Spleen (tissue), 11 donors: ENCODE measurements around the gene NRARP. TPM values are rescaled to one million over a fixed set of nuclear protein-coding genes. Genes with fewer than 3 reads are reported as not detected.

ENCODE experiments used
- DNase-seq: peaks from one replicate; pipeline ENCODE4 v3.0.0-alpha.2; 2020
- H3K27ac ChIP-seq, 8 donors: fragments of 200-600 bp; sonication (generic) in 7 of 8; 1 replicate in 4 of 8; 2 replicates in 4 of 8; pipeline versions ENCODE4 v1.5.0 to v1.8.0; 2016 to 2021; ENCODE audit warnings: inconsistent platforms in 4 of 8, mild to moderate bottlenecking in 4 of 8, moderate library complexity in 1 of 8
- H3K27me3 ChIP-seq, 7 donors: fragments of 200-600 bp; sonication (generic) in 6 of 7; replicated peaks in 1 of 7; 1 replicate in 4 of 7; 2 replicates in 3 of 7; pipeline versions ENCODE4 v1.5.0 to v1.8.0; 2016 to 2021; ENCODE audit warnings: inconsistent platforms in 3 of 7, mild to moderate bottlenecking in 1 of 7
- H3K36me3 ChIP-seq, 6 donors: fragments of 200-600 bp; sonication (generic) in 5 of 6; 1 replicate in 4 of 6; 2 replicates in 2 of 6; pipeline versions ENCODE4 v1.5.0 to v1.8.0; 2016 to 2021; ENCODE audit warnings: inconsistent platforms in 2 of 6
- H3K4me1 ChIP-seq, 6 donors: fragments of 200-600 bp; sonication (generic) in 5 of 6; 1 replicate in 3 of 6; 2 replicates in 3 of 6; pipeline versions ENCODE4 v1.5.0 to v1.8.0; 2016 to 2021; ENCODE audit warnings: inconsistent platforms in 3 of 6
- H3K4me3 ChIP-seq, 8 donors: fragments of 200-600 bp; sonication (generic) in 7 of 8; 1 replicate in 4 of 8; 2 replicates in 4 of 8; pipeline versions ENCODE4 v1.5.0 to v1.8.0; 2016 to 2021; ENCODE audit warnings: inconsistent platforms in 4 of 8, mild to moderate bottlenecking in 4 of 8, moderate library complexity in 2 of 8
- H3K9me3 ChIP-seq, 8 donors: fragments of 200-600 bp; sonication (generic) in 7 of 8; 1 replicate in 4 of 8; 2 replicates in 4 of 8; pipeline versions ENCODE4 v1.5.0 to v1.8.0; 2016 to 2021; ENCODE audit warnings: inconsistent platforms in 4 of 8
- POLR2A ChIP-seq, 3 donors: fragments of 450-650 bp; IDR thresholded peaks; one replicate each; pipeline ENCODE4 v1.5.1; 2017; ENCODE audit warnings: antibody characterized with exemption in 3 of 3, mild to moderate bottlenecking in 1 of 3
- POLR2AphosphoS5 ChIP-seq, 3 donors: sonication (generic); formaldehyde crosslinking; IDR thresholded peaks; one replicate each; pipeline ENCODE4 v1.5.1; 2017; ENCODE audit warnings: antibody characterized with exemption in 3 of 3
- WGBS, 5 donors: extraction: QIAGEN DNeasy Blood & Tissue Kit in 3 of 5; methylation state at CpG; one replicate each; pipeline versions ENCODE4 v1.1.5 to v1.1.7; 2013 to 2018; 5-methylcytosine and 5-hydroxymethylcytosine counted together
- intact Hi-C: fragments of 100-400 bp; cut with DNase I; formaldehyde crosslinking; loops from one replicate; pipeline ENCODE4 v1.15.0; 2023; ENCODE audit warnings: low total_unique reads
- polyA plus RNA-seq, 3 donors: library from polyadenylated mRNA; stranded (reverse); fragments of 200-250 nt; gene quantifications; one replicate each; pipeline ENCODE4 v1.2.1, GENCODE V29; 2013
- total RNA-seq, 7 donors: library from RNA; depleted of rRNA in 3 of 7; stranded (reverse); fragments of >200 nt in 3 of 7; fragmentation: NEBNext Ultra II Directional in 4 of 7; extraction: Animal tissue kit (Norgen Biotek cat#: 25700) in 4 of 7; gene quantifications; one replicate each; pipeline versions ENCODE4 v1.1.0 to v1.2.1, GENCODE V29; 2016 to 2021
- TF ChIP-seq, protein P1 (sequence below), 11 experiments: fragments of 200-600 bp in 7 of 11; fragments of 450-650 bp in 4 of 11; sonication (generic) in 4 of 11; IDR thresholded peaks in 8 of 11; conservative IDR thresholded peaks in 3 of 11; 1 replicate in 7 of 11; 2 replicates in 4 of 11; pipeline versions ENCODE4 v1.4.0 to v1.8.0; 2016 to 2021; ENCODE audit warnings: antibody characterized with exemption in 11 of 11, inconsistent platforms in 4 of 11, mild to moderate bottlenecking in 1 of 11
- donor health status: healthy with polysubstance abuse.
- donor health status: DM: no; HTN: no; CAD: no; lungs with moderate emphysema.
- donor health status: DM: no; HTN: no; CAD: no.
- donor health status: Bipolar disorder and iron deficiency.
- donor health status: healthy.
- donor health status: DM: no; HTN: no; CAD: no.
- donor health status: DM: yes; HTN: yes; CAD: no.

NRARP gene
- total and polyA plus RNA-seq, 10 donors, result 0.37 to 24.4 (median 8.0) TPM

- Histone ChIP-seq H3K27me3 (peaks cover 2 to 94% (median 39%) of the 10 kb centered on the region in 7 donors), H3K36me3 (no peaks in the 10 kb centered on the region)
- intact Hi-C loops, result no loop called here
Measured at GRCh38 chr9:137300567-137301080, 1.4 kb downstream of the NRARP start.

GRCh38 chr9:137299938-137300337 is 2.1 kb downstream of the NRARP start:
- no peak for DNase-seq
- Histone ChIP-seq H3K4me1 (peaks cover 25 to 93% (median 78%) of the 10 kb centered on the region in 6 donors), H3K27me3 (peaks cover 2 to 94% (median 42%) of the 10 kb centered on the region in 7 donors), H3K4me3 (peak overlapping the region in 7 of 8 donors; percentile 32 to 78 (median 53)), H3K27ac (peak overlapping the region in 5 of 8 donors; percentile 67 to 82 (median 75)), H3K36me3 (no peaks in the 10 kb centered on the region), H3K9me3 (no peaks in the 10 kb centered on the region)
- WGBS, 5 donors, result 55 to 75% (median 69%) methylated on average over 16 of the region's 16 CpGs
- intact Hi-C loops, result loop anchor here (5.0 to 10.0 kb wide), 2 partner anchors 107 to 225 kb away; no protein-coding TSS in a partner anchor
- TF ChIP-seq, protein P1, sequence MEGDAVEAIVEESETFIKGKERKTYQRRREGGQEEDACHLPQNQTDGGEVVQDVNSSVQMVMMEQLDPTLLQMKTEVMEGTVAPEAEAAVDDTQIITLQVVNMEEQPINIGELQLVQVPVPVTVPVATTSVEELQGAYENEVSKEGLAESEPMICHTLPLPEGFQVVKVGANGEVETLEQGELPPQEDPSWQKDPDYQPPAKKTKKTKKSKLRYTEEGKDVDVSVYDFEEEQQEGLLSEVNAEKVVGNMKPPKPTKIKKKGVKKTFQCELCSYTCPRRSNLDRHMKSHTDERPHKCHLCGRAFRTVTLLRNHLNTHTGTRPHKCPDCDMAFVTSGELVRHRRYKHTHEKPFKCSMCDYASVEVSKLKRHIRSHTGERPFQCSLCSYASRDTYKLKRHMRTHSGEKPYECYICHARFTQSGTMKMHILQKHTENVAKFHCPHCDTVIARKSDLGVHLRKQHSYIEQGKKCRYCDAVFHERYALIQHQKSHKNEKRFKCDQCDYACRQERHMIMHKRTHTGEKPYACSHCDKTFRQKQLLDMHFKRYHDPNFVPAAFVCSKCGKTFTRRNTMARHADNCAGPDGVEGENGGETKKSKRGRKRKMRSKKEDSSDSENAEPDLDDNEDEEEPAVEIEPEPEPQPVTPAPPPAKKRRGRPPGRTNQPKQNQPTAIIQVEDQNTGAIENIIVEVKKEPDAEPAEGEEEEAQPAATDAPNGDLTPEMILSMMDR (IDR thresholded peaks at IDR 0.05 in 8 of 11, conservative IDR thresholded peaks at IDR 0.05 in 3 of 11), result no peak
- TF ChIP-seq POLR2AphosphoS5 (IDR thresholded peaks at IDR 0.05), result peak in 2 of 3 donors; percentile 12 to 18

More at GRCh38 chr9:137300567-137301080, 1.4 kb downstream of the NRARP start:
- TF ChIP-seq, protein P1 (IDR thresholded peaks at IDR 0.05 in 8 of 11, conservative IDR thresholded peaks at IDR 0.05 in 3 of 11), result no peak
- TF ChIP-seq POLR2AphosphoS5 (IDR thresholded peaks at IDR 0.05) (no peak), POLR2A (IDR thresholded peaks at IDR 0.05) (no peak)
- H3K4me3 ChIP-seq, result peak overlapping the region; percentile 32 to 78 (median 51)
- WGBS, 5 donors, result 3 to 6% (median 4%) methylated on average over 20 to 25 of the region's 25 CpGs
- no peak for DNase-seq
- H3K9me3 ChIP-seq, result no peaks in the 10 kb centered on the region
- peaks cover 29 to 94% (median 81%) of the 10 kb centered on the region in 6 donors for H3K4me1 ChIP-seq
- peak overlapping the region in 7 of 8 donors; percentile 46 to 82 (median 75) for H3K27ac ChIP-seq

DNA sequence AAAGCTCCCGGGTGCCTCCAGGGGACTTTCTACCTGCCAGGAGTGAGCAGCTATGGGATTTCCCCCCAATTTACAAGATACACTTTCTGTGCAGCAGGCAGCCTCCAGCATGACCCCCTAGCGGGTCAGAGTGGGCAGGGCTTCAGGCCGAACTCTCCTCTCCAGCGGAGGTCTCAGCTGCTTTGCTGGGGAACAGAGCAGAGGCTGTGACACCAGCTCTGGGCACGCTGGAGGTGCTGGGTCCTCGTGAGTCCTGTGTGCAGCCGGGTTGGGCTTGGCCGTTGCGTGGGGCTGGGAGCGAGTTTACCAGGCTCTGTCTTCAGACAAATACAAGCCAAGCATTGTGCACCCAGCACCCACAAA is 2.9 kb downstream of the NRARP start:
- WGBS, 5 donors, result 73 to 81% (median 79%) methylated on average over 7 to 10 of the region's 10 CpGs
- no peaks in the 10 kb centered on the region for H3K36me3 ChIP-seq
- peak overlapping the region in 7 of 8 donors; percentile 13 to 78 (median 53) for H3K4me3 ChIP-seq
- no peak for DNase-seq
- TF ChIP-seq POLR2A (IDR thresholded peaks at IDR 0.05), result no peak
- TF ChIP-seq, protein P1 (IDR thresholded peaks at IDR 0.05 in 8 of 11, conservative IDR thresholded peaks at IDR 0.05 in 3 of 11), result no peak
- TF ChIP-seq POLR2AphosphoS5 (IDR thresholded peaks at IDR 0.05), result no peak
- H3K4me1 ChIP-seq, result peaks cover 23 to 93% (median 75%) of the 10 kb centered on the region in 6 donors
- intact Hi-C loops, result loop anchor here (5.0 to 10.0 kb wide), 2 partner anchors 108 to 226 kb away; no protein-coding TSS in a partner anchor
- peak overlapping the region in 5 of 8 donors; percentile 67 to 82 (median 75) for H3K27ac ChIP-seq
- H3K27me3 ChIP-seq, result peaks cover 2 to 94% (median 45%) of the 10 kb centered on the region in 7 donors
- peaks cover 0 to 5% (median 0%) of the 10 kb centered on the region in 8 donors for H3K9me3 ChIP-seq
